T-helper 2 cell (primary cell): ENCODE data around the gene KRT73.

Experiments used
- DNase-seq, 5 experiments: peaks; one replicate each; pipeline versions ENCODE4 v3.0.0 to v3.0.0-alpha.2; 2012 to 2022

The KRT73 gene

GRCh38 chr12:52564582-52564981 is 53.8 kb downstream of the KRT73 start:
- no peak for DNase-seq

- no peak for DNase-seq
These were observed 56.4 kb downstream of the KRT73 start for GRCh38 chr12:52561880-52562449.

DNA sequence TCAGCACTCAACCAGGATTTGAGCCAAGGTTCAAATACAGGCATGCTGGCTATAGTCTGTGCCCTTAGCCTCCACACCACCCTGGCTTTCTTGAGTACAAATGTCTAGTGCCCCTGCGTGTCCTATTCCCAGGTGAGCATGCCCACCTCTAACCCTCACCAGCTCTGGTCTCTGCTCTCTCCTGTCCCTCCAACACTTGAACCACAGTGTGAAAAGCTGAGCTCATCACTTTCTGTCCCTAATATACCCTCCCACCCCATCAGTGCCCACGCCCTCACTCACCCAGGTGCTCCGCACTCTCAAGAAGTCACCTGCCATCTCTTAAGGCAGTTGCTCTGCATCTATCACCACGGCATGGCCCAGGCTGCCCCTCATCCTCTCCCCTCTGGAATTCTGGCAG is 58.4 kb downstream of the KRT73 start:
- no peak for DNase-seq

DNA sequence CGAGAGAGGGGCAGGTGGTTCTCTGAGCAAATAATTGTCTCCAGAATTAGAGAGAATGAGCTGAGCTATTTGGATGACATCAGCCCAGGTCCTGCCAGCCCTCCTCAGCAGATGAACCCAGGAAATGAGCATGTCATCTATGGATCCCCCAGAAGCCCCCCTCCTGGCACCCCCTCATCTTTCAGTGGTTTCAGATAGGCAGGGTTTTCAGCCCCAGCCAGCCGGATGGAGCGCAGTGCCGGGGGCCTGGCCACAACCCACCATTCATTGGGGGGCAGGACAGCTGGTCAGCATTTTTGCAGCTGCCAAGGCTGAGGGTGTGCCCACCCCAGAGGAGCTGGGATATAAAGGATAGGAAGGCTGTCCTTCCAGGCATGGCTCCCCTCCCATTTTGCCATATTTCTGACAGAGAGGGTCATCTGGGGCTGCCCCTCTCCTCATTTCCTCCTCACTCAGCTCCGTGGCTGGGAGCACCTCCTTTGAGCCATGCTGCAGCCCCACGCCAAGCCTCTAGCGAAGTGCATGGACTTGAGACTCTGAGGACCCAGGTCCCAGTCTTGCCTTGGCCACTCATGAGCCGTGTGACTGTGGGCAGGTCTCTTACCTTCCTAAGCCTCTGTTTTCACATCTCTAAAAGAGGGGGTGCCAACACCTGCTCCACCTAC is 59.4 kb downstream of the KRT73 start:
- DNase-seq = no peak
